ENCODE measurements around the gene CRHBP. TPM values are rescaled to one million over a fixed set of nuclear protein-coding genes. Genes with fewer than 3 reads are reported as not detected.

The CRHBP gene
- total and polyA plus RNA-seq, 9 of the 15 experiments (the other 6 are each of a cell fraction or from before 2014, with no cell fraction given) = not detected

DNA sequence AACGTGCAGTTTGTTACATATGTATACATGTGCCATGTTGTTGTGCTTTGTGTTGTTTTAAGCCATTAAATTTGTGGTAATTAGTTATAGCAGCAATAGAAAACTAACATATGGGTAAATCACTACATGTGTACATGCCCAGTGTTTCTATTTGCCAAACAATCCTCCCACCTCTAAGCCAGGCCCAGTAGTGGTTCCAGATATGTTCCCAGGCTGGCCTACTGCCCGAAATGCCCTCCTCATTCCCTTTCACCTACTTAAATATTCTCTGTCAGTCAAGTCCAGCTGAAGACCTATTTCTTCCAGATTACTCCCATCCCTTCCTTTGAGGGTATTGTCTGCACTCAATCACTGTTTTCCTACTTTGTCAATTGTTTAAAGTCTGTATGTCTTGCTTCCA lies 53.3 kb downstream of the CRHBP start:
- H3K9me1 ChIP-seq (ENCODE audit: control insufficient read depth, insufficient read depth, low read length) = no peaks in the 10 kb centered on the region
- H2AFZ ChIP-seq (ENCODE audit: low read depth, low read length) = no peak overlapping the region
- H3K9me3 ChIP-seq (replicated peaks; ENCODE audit: control insufficient read depth, insufficient read depth, low read depth, low read length) = no peaks in the 10 kb centered on the region; the same call in 1 of the 2 replicates
- H3K79me2 ChIP-seq (ENCODE audit: control insufficient read depth, insufficient read depth, low read length) = no peaks in the 10 kb centered on the region
- ChIA-PET POLR2A (no interaction called here), CTCF (ENCODE audit: low intra/inter-chr PET ratio) (no interaction called here)
- DNase-seq (ENCODE audit: extremely low read depth in 1 of 4, low spot score in 3 of 4) = no peak
- intact Hi-C loops (cut with micrococcal nuclease) (no loop called here), in situ Hi-C loops (cut with MboI) (no loop called here)
- no peaks in the 10 kb centered on the region for H4K20me1 ChIP-seq (replicated peaks; ENCODE audit: control insufficient read depth, insufficient read depth, low read length)
- no peak overlapping the region for H3K4me2 ChIP-seq (ENCODE audit: insufficient read depth, low read length)
- no peak for ATAC-seq
- no peak for FAIRE-seq
- no peak overlapping the region for H3K9ac ChIP-seq (ENCODE audit: insufficient read depth in 1 of 2, low read depth in 2 of 2, low read length in 2 of 2)
- no peak overlapping the region for H3K4me3 ChIP-seq
- no peaks in the 10 kb centered on the region for H3K4me1 ChIP-seq (replicated peaks in 1 of 2; ENCODE audit: control insufficient read depth in 2 of 2, insufficient read depth in 2 of 2, low read length in 2 of 2)
- H3K27ac ChIP-seq (ENCODE audit: extremely low read depth, low read depth, low read length) = no peak overlapping the region
- peaks cover 1 to 4% of the 10 kb centered on the region in 2 experiments; a peak in 2 of 5 replicates for H3K27me3 ChIP-seq (ENCODE audit: control insufficient read depth in 2 of 2, insufficient read depth in 2 of 2, low read length in 2 of 2)
- WGBS (ENCODE audit: insufficient coverage, low coverage, missing lambda C conversion rate) = 0% methylated on average over 2 of the region's 2 CpGs
- TF ChIP-seq ZNF717 (CRISPR knock-in tag; IDR thresholded peaks at IDR 0.05) = no peak
- BruUV-seq (replicated peaks) = no TSS peak
- H3K36me3 ChIP-seq (ENCODE audit: control insufficient read depth, insufficient read depth, low read length) = no peaks in the 10 kb centered on the region

DNA sequence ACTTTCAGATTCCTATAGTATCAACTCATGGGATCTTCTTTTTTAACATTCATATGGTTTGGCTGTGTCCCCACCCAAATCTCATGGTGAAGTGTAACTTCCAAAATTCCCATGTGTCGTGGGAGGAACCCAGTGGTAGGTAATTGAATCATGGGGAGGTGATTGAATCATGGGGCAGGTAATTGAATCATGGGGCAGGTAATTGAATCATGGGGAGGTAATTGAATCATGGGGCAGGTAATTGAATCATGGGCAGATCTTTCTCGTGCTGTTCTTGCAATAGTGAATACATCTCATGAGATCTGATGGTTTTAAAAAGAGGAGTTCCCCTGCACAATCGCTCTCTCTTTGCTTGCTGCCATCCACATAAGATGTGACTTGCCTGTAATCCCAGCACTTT lies 55.6 kb downstream of the CRHBP start:
- H3K9ac ChIP-seq (ENCODE audit: insufficient read depth in 1 of 2, low read depth in 2 of 2, low read length in 2 of 2) = no peak overlapping the region
- DNase-seq (ENCODE audit: extremely low read depth in 1 of 4, low spot score in 3 of 4) = no peak
- no peak for ATAC-seq
- no peaks in the 10 kb centered on the region for H3K9me1 ChIP-seq (ENCODE audit: control insufficient read depth, insufficient read depth, low read length)
- in situ Hi-C loops (cut with MboI) = no loop called here
- POLR2A ChIA-PET = no interaction called here
- H4K20me1 ChIP-seq (replicated peaks; ENCODE audit: control insufficient read depth, insufficient read depth, low read length) = no peaks in the 10 kb centered on the region
- TF ChIP-seq, protein P1, sequence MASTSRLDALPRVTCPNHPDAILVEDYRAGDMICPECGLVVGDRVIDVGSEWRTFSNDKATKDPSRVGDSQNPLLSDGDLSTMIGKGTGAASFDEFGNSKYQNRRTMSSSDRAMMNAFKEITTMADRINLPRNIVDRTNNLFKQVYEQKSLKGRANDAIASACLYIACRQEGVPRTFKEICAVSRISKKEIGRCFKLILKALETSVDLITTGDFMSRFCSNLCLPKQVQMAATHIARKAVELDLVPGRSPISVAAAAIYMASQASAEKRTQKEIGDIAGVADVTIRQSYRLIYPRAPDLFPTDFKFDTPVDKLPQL (IDR thresholded peaks at IDR 0.05; ENCODE audit: extremely low read depth, insufficient read length) = no peak
- TF ChIP-seq KLF10 (CRISPR knock-in tag; IDR thresholded peaks at IDR 0.05) = no peak
- TF ChIP-seq NFIC (IDR thresholded peaks at IDR 0.05) = no peak
- no peak for TF ChIP-seq NCOA1 (IDR thresholded peaks at IDR 0.05; ENCODE audit: low read depth)
- no peak for TF ChIP-seq GABPB1 (CRISPR knock-in tag; IDR thresholded peaks at IDR 0.05)
- no peak for TF ChIP-seq SREBF1 (IDR thresholded peaks at IDR 0.05; ENCODE audit: borderline replicate concordance, low read depth, low read length)
- TF ChIP-seq, protein P2, sequence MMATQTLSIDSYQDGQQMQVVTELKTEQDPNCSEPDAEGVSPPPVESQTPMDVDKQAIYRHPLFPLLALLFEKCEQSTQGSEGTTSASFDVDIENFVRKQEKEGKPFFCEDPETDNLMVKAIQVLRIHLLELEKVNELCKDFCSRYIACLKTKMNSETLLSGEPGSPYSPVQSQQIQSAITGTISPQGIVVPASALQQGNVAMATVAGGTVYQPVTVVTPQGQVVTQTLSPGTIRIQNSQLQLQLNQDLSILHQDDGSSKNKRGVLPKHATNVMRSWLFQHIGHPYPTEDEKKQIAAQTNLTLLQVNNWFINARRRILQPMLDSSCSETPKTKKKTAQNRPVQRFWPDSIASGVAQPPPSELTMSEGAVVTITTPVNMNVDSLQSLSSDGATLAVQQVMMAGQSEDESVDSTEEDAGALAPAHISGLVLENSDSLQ (IDR thresholded peaks at IDR 0.05) = no peak
- TF ChIP-seq, protein P3, sequence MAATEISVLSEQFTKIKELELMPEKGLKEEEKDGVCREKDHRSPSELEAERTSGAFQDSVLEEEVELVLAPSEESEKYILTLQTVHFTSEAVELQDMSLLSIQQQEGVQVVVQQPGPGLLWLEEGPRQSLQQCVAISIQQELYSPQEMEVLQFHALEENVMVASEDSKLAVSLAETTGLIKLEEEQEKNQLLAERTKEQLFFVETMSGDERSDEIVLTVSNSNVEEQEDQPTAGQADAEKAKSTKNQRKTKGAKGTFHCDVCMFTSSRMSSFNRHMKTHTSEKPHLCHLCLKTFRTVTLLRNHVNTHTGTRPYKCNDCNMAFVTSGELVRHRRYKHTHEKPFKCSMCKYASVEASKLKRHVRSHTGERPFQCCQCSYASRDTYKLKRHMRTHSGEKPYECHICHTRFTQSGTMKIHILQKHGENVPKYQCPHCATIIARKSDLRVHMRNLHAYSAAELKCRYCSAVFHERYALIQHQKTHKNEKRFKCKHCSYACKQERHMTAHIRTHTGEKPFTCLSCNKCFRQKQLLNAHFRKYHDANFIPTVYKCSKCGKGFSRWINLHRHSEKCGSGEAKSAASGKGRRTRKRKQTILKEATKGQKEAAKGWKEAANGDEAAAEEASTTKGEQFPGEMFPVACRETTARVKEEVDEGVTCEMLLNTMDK (IDR thresholded peaks at IDR 0.05; ENCODE audit: borderline replicate concordance, insufficient read depth, low read depth, low read length, poor library complexity, severe bottlenecking) = no peak
- H3K36me3 ChIP-seq (ENCODE audit: control insufficient read depth, insufficient read depth, low read length) = no peaks in the 10 kb centered on the region
- H3K4me3 ChIP-seq = no peak overlapping the region
- no TSS peak for BruUV-seq (replicated peaks)
- H2AFZ ChIP-seq (ENCODE audit: low read depth, low read length) = no peak overlapping the region
- CTCF ChIA-PET (ENCODE audit: low intra/inter-chr PET ratio) = no interaction called here
- FAIRE-seq = no peak
- intact Hi-C loops (cut with micrococcal nuclease) = no loop called here
- no peak overlapping the region for H3K4me2 ChIP-seq (ENCODE audit: insufficient read depth, low read length)
- H3K27ac ChIP-seq (ENCODE audit: extremely low read depth, low read depth, low read length) = no peak overlapping the region
- H3K9me3 ChIP-seq (replicated peaks; ENCODE audit: control insufficient read depth, insufficient read depth, low read depth, low read length) = no peaks in the 10 kb centered on the region; the same call in 1 of the 2 replicates
- H3K27me3 ChIP-seq (ENCODE audit: control insufficient read depth in 2 of 2, insufficient read depth in 2 of 2, low read length in 2 of 2) = peaks cover 0 to 4% of the 10 kb centered on the region in 2 experiments; a peak in 2 of 5 replicates
- WGBS (ENCODE audit: insufficient coverage, low coverage, missing lambda C conversion rate) = 4% methylated on average over 3 of the region's 3 CpGs
- H3K4me1 ChIP-seq (replicated peaks in 1 of 2; ENCODE audit: control insufficient read depth in 2 of 2, insufficient read depth in 2 of 2, low read length in 2 of 2) = no peaks in the 10 kb centered on the region
- H3K79me2 ChIP-seq (ENCODE audit: control insufficient read depth, insufficient read depth, low read length) = no peaks in the 10 kb centered on the region

Measured in K562 (cell line).